Fibroblast of lung (primary cell): ENCODE results near the gene RBM7. TPM values are rescaled to one million over a fixed set of nuclear protein-coding genes. Genes with fewer than 3 reads are reported as not detected.

Experiments used
- DNase-seq, 2 donors: peaks; one replicate each; pipeline versions ENCODE4 v3.0.0 to v3.0.0-alpha.2; 2010; ENCODE audit warnings: low read depth in 2 of 2
- H2AFZ ChIP-seq: 2 replicates; pipeline ENCODE4 v1.5.1; 2012; ENCODE audit warnings: low read length, control low read depth, inconsistent platforms
- H3K27ac ChIP-seq: 2 replicates; pipeline ENCODE4 v1.5.1; 2011; ENCODE audit warnings: low read length, control low read depth; ENCODE audit not compliant: insufficient read depth
- H3K27me3 ChIP-seq: 2 replicates; pipeline ENCODE4 v1.5.1; 2011; ENCODE audit warnings: mild to moderate bottlenecking, low read length; ENCODE audit not compliant: control insufficient read depth, insufficient read depth
- H3K36me3 ChIP-seq: 2 replicates; pipeline ENCODE4 v1.5.1; 2011; ENCODE audit warnings: low read length; ENCODE audit not compliant: control insufficient read depth, insufficient read depth
- H3K4me1 ChIP-seq: 2 replicates; pipeline ENCODE4 v1.5.1; 2011; ENCODE audit warnings: low read length; ENCODE audit not compliant: control insufficient read depth, insufficient read depth; ENCODE audit errors: extremely low read depth
- H3K4me2 ChIP-seq: 2 replicates; pipeline ENCODE4 v1.5.1; 2011; ENCODE audit warnings: low read length, control low read depth; ENCODE audit not compliant: insufficient read depth; ENCODE audit errors: extremely low read depth
- H3K4me3 ChIP-seq, 4 experiments: fragments of 200-600 bp in 1 of 4; sonication (generic) in 1 of 4; replicated peaks in 1 of 4; 2 replicates each; pipeline ENCODE4 v1.5.1; 2011 to 2016; ENCODE audit warnings: low read length in 4 of 4, low read depth in 3 of 4, mild to moderate bottlenecking in 3 of 4, control low read depth in 2 of 4, inconsistent platforms in 1 of 4, mixed read lengths in 1 of 4; ENCODE audit not compliant: insufficient read depth in 1 of 4; ENCODE audit errors: control extremely low read depth in 1 of 4
- H3K79me2 ChIP-seq: 2 replicates; pipeline ENCODE4 v1.5.1; 2012; ENCODE audit warnings: mild to moderate bottlenecking, low read length, inconsistent platforms; ENCODE audit not compliant: control insufficient read depth, insufficient read depth
- H3K9ac ChIP-seq: 2 replicates; pipeline ENCODE4 v1.5.1; 2011; ENCODE audit warnings: mild to moderate bottlenecking, low read length, control low read depth; ENCODE audit not compliant: insufficient read depth
- H3K9me3 ChIP-seq: 2 replicates; pipeline ENCODE4 v1.5.1; 2012; ENCODE audit warnings: low read depth, low read length; ENCODE audit not compliant: control insufficient read depth, insufficient read depth
- H4K20me1 ChIP-seq: 2 replicates; pipeline ENCODE4 v1.5.1; 2011; ENCODE audit warnings: low read length; ENCODE audit not compliant: control insufficient read depth, insufficient read depth; ENCODE audit errors: extremely low read depth
- CTCF ChIP-seq, 2 donors: IDR thresholded peaks in 1 of 2; conservative IDR thresholded peaks in 1 of 2; 1 replicate in 1 of 2; 2 replicates in 1 of 2; pipeline ENCODE4 v1.5.1; 2011 to 2012; ENCODE audit warnings: low read length in 2 of 2, control low read depth in 1 of 2, inconsistent platforms in 1 of 2, low read depth in 1 of 2, mild to moderate bottlenecking in 1 of 2
- EZH2 ChIP-seq: IDR thresholded peaks from 2 replicates; pipeline ENCODE4 v1.5.1; 2012; ENCODE audit warnings: low read length, control low read depth, mild to moderate bottlenecking; ENCODE audit errors: missing control alignments
- polyA plus RNA-seq, 2 donors: library from polyadenylated mRNA; depleted of rRNA in 1 of 2; stranded (reverse) in 1 of 2; unstranded in 1 of 2; fragments of >200 nt; gene quantifications; 2 replicates each; pipeline ENCODE4 v1.2.1, GENCODE V29; 2011 to 2012; ENCODE audit warnings: missing spikeins in 1 of 2
- total RNA-seq: library from RNA; depleted of rRNA; stranded (reverse); fragments of >200 nt; gene quantifications from 2 replicates; pipeline ENCODE4 v1.2.1, GENCODE V29; 2014

The RBM7 gene
- total and polyA plus RNA-seq, 2 donors (not counting 1 experiment from before 2014, with no cell fraction given), result 46.5 to 81.1 TPM

DNA sequence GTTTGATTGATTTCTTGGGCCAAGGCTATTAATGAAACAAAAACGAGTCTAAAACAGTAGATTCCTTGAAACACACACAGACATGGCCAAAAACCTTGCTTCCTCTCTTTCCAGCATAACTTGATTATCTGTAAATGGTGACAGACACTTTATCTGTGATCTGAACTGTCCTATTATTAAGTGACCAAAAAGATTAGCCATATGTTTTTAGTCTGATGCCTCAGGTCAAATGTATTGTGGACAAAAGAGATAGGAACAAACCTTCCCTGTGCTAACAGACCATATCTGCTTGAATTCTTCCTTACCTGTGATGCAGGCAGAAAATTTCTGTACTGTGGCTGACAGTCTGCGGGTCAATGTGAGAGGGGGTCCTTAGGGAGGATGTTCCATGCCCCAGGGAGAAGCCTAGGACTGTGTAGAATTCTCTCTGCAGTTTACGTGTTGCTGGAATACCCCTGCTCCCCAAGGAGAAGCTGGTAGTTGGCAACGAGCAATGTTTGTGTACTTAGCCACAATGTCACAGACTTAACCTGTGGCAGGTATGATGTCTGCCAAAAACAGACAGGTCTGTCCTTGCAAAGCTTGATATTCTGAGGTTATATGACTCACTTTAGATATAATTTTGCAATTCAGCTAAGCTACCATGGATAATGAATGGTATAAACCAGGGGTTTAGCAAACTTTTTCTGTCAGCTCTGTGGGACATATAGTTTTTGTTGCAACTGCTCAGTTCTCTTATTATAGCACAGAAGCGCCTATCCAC lies 31.4 kb upstream of the RBM7 start:
- Histone ChIP-seq H3K27ac (no peak overlapping the region), H3K79me2 (no peaks in the 10 kb centered on the region), H3K36me3 (no peaks in the 10 kb centered on the region), H3K9ac (no peak overlapping the region), H3K4me2 (no peak overlapping the region), H3K4me3 (no peak overlapping the region), H3K27me3 (no peaks in the 10 kb centered on the region), H2AFZ (no peak overlapping the region), H3K4me1 (peaks cover 20% of the 10 kb centered on the region), H3K9me3 (no peaks in the 10 kb centered on the region), H4K20me1 (no peaks in the 10 kb centered on the region)
- DNase-seq, result no peak
- no peak for TF ChIP-seq EZH2
- TF ChIP-seq CTCF (conservative IDR thresholded peaks at IDR 0.05 in 1 of 2, IDR thresholded peaks at IDR 0.05 in 1 of 2; ENCODE audit: low read depth in 1 of 2, low read length in 2 of 2), result no peak

DNA sequence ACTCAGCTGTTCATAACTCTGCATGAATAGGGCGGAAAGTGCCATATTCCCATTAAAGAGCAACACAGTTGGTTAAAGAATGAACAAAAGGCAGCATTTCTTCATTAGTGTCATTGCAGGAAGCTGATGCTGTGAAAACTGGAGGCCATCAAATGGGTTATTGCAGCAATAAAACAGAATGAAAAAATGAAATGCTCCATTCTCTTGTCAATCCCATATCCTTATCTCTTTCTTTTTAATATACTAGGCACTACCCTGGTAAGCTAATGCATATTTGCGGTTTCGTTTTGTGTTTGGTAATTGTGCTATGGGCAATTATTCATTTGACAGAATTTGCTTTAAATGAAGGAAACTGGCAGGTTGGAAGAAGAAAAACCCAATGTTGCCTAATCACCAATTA lies 25.4 kb upstream of the RBM7 start:
- Histone ChIP-seq H3K36me3 (no peaks in the 10 kb centered on the region), H3K27me3 (no peaks in the 10 kb centered on the region), H2AFZ (no peak overlapping the region), H3K9ac (no peak overlapping the region), H3K9me3 (no peaks in the 10 kb centered on the region), H4K20me1 (no peaks in the 10 kb centered on the region), H3K79me2 (no peaks in the 10 kb centered on the region), H3K4me3 (no peak overlapping the region), H3K4me2 (no peak overlapping the region), H3K27ac (no peak overlapping the region), H3K4me1 (peaks cover 6% of the 10 kb centered on the region)
- TF ChIP-seq EZH2 (no peak), CTCF (conservative IDR thresholded peaks at IDR 0.05 in 1 of 2, IDR thresholded peaks at IDR 0.05 in 1 of 2; ENCODE audit: low read depth in 1 of 2, low read length in 2 of 2) (no peak)
- DNase-seq, result no peak

GRCh38 chr11:114377612-114378267 lies 22.7 kb upstream of the RBM7 start:
- Histone ChIP-seq H3K4me2 (no peak overlapping the region), H4K20me1 (no peaks in the 10 kb centered on the region), H3K27me3 (no peaks in the 10 kb centered on the region), H3K4me3 (no peak overlapping the region), H3K79me2 (no peaks in the 10 kb centered on the region), H2AFZ (no peak overlapping the region), H3K9me3 (no peaks in the 10 kb centered on the region), H3K27ac (no peak overlapping the region), H3K4me1 (peaks cover 6% of the 10 kb centered on the region), H3K36me3 (no peaks in the 10 kb centered on the region), H3K9ac (no peak overlapping the region)
- DNase-seq, result peak in 1 of 2 donors; percentile 85
- no peak for TF ChIP-seq CTCF (conservative IDR thresholded peaks at IDR 0.05 in 1 of 2, IDR thresholded peaks at IDR 0.05 in 1 of 2; ENCODE audit: low read depth in 1 of 2, low read length in 2 of 2)
- TF ChIP-seq EZH2, result no peak
